GM18870 (cell line): ENCODE measurements around the gene ZNF580.

Source experiments
- ATAC-seq: cut with Tn5 transposase; IDR thresholded peaks from one replicate; pipeline ENCODE4 v1.9.1; 2021; ENCODE audit warnings: moderate library complexity; ENCODE audit not compliant: unreplicated experiment

ZNF580 gene

DNA sequence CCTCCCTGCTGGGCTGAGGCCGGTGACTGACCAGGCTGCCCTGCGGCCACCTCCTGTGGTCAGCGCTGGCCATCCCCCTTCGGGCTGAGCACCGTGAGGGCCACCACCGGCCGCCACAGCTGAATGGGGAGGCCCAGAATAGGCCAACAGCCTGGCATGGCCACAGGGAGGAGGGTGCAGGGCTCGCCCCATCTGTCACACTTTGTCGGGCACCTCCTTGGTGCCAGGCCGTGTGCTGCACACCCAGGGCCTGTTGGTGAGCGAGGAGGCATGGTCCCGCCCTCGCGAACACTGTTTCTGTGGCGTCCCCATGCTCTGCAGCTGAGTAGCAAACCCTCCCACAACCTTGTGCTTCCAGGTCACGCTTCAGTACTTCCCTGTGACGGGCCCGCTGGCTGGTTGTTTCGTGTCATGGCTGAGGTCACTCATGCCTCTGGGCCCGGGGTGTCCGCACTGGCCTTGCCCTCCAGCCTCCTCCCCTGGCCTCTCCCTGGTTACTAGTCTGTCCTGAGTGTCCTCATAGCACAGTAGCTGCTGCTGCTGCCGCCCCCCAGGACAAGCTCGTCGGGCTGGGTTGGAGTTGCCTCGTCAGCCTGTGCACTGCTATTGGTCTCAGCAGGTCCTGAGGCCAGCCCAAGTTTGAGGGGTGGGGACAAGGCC lies 49.4 kb downstream of the ZNF580 start:
- ATAC-seq: no peak

GRCh38 chr19:55690769-55691545 lies 50.2 kb downstream of the ZNF580 start:
- no peak for ATAC-seq

DNA sequence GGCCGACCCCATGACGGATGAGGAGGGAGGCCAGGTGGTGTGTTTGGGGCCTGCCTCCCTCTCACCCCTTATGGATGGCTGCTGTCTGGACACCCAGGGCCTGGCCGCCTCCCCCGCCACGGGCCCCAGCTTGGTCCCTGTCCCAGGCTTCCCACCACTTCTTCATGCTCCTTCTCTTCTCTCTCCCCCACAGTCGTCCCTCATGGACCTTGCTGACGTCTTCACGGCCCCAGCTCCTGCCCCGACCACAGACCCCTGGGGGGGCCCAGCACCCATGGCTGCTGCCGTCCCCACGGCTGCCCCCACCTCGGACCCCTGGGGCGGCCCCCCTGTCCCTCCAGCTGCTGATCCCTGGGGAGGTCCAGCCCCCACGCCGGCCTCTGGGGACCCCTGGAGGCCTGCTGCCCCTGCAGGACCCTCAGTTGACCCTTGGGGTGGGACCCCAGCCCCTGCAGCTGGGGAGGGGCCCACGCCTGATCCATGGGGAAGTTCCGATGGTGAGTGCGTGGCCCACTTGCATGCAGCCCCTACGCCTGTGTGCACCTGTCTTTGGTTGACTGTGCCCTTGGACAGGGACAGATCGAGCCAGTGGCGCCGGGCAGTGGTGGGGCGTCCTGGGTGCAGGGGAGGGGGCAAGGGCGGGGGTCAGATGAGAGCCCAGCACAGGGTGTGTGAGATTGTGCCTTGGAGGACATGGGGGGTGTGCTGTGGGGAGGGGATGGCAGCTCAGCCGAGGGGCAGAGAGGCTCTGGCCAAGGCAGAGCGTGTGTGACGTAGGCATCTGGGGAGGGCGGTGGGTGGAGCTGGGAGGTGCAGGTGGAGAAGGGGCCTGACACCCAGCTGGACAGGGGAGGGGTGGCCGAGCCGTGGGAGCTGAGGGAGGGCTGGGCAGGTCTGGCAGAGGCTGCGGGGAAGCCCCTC lies 51.0 kb downstream of the ZNF580 start:
- no peak for ATAC-seq

GRCh38 chr19:55692681-55693081 lies 51.9 kb downstream of the ZNF580 start:
- ATAC-seq: no peak
